Measurements from ENCODE around the gene CHPT1. TPM values are rescaled to one million over a fixed set of nuclear protein-coding genes. Genes with fewer than 3 reads are reported as not detected.

Gene CHPT1
- polyA plus RNA-seq, 1 of the 3 experiments (the other 2 are of a cell fraction) = 12.0 TPM

GRCh38 chr12:101763246-101763931 lies 65.9 kb downstream of the CHPT1 start (continued):
- TF ChIP-seq MXI1 (IDR thresholded peaks at IDR 0.05; ENCODE audit: low read depth, low read length) (no peak), RCOR1 (IDR thresholded peaks at IDR 0.05; ENCODE audit: low read length) (no peak), POLR2AphosphoS5 (IDR thresholded peaks at IDR 0.05; ENCODE audit: low read depth, low read length) (no peak), SMC3 (IDR thresholded peaks at IDR 0.05; ENCODE audit: low read depth, low read length) (no peak)

DNA sequence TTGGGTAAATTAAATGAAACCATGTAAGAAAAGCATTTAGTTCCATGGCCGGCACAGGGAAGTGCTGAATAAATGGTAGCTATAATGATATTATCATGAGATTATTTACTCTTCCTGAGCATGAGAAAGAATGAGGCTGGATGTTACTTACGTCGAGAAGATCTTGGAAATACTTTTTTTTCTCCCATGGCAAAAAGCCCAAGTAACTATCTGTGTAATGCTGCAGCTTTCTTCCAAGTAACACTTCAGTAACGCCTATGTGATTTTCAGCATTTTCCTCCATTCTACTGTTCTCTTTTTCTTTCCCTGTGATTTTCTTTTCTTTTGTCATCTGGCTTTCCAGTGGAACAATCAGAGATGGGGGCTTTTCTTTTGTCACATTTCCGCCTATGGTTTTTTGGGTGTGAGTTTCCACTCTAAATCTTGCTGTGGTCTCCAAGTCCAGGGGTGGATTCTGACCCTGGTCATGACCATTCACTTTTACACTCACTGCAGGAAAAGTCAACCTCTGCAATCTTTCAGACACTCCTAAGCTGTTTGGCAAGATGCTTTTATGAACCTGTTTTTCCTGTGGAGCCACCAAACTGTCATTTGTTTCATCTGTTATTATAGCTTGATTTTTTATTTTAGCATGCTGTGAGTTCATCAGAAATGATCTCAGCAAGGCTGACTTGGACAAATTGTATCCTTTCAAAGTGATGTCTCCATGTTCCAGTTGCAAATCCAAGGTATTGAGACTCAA lies 66.8 kb downstream of the CHPT1 start:
- Histone ChIP-seq H3K9ac (no peak overlapping the region), H3K27ac (ENCODE audit: low read depth in 2 of 2, low read length in 1 of 2) (no peak overlapping the region), H3K9me2 (no peaks in the 10 kb centered on the region), H3K4me2 (no peak overlapping the region), H3K9me3 (no peaks in the 10 kb centered on the region), H2AFZ (ENCODE audit: low read depth) (no peak overlapping the region), H3K4me3 (ENCODE audit: low read depth in 2 of 2, low read length in 1 of 2) (no peak overlapping the region), H4K20me1 (ENCODE audit: insufficient read depth) (no peaks in the 10 kb centered on the region), H3K36me3 (replicated peaks in 1 of 2; ENCODE audit: control insufficient read depth in 1 of 2, insufficient read depth in 2 of 2, low read length in 1 of 2) (peaks cover 9 to 16% of the 10 kb centered on the region in 2 experiments), H3K79me2 (ENCODE audit: insufficient read depth) (no peaks in the 10 kb centered on the region), H3K4me1 (ENCODE audit: control insufficient read depth in 1 of 2, insufficient read depth in 2 of 2, low read depth in 1 of 2, low read length in 1 of 2) (no peaks in the 10 kb centered on the region), H3K27me3 (ENCODE audit: insufficient read depth) (no peaks in the 10 kb centered on the region), H3F3A (replicated peaks; ENCODE audit: insufficient read depth) (peaks cover 6% of the 10 kb centered on the region)
- no peak for DNase-seq
- WGBS (ENCODE audit: low lambda C conversion rate) = 95% methylated on average over 5 of the region's 5 CpGs
- CTCF ChIA-PET = interaction anchor here (1.0 to 3.6 kb wide), 2 partner anchors 9 to 76 kb away, joined by 7 to 10 read pairs; no protein-coding TSS in a partner anchor
- TF ChIP-seq, protein P1, sequence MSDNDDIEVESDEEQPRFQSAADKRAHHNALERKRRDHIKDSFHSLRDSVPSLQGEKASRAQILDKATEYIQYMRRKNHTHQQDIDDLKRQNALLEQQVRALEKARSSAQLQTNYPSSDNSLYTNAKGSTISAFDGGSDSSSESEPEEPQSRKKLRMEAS (IDR thresholded peaks at IDR 0.05; ENCODE audit: low read depth) = no peak
- no peak for TF ChIP-seq CHD2 (IDR thresholded peaks at IDR 0.05; ENCODE audit: low read length, partially characterized antibody)
- TF ChIP-seq GATA2 (CRISPR knock-in tag; IDR thresholded peaks at IDR 0.05) = no peak
- no peak for TF ChIP-seq NFIC (IDR thresholded peaks at IDR 0.05; ENCODE audit: borderline replicate concordance)
- no peak for TF ChIP-seq YY1 (IDR thresholded peaks at IDR 0.05; ENCODE audit: low read depth)
- POLR2A ChIA-PET = no interaction called here

- Histone ChIP-seq H4K20me1 (ENCODE audit: insufficient read depth) (no peaks in the 10 kb centered on the region), H3K79me2 (ENCODE audit: insufficient read depth) (no peaks in the 10 kb centered on the region), H3K4me2 (no peak overlapping the region), H3K4me1 (ENCODE audit: control insufficient read depth in 1 of 2, insufficient read depth in 2 of 2, low read depth in 1 of 2, low read length in 1 of 2) (no peaks in the 10 kb centered on the region), H3K9me3 (no peaks in the 10 kb centered on the region), H3F3A (replicated peaks; ENCODE audit: insufficient read depth) (no peaks in the 10 kb centered on the region), H2AFZ (ENCODE audit: low read depth) (no peak overlapping the region), H3K9ac (no peak overlapping the region), H3K9me2 (no peaks in the 10 kb centered on the region), H3K27ac (ENCODE audit: low read depth in 2 of 2, low read length in 1 of 2) (no peak overlapping the region), H3K4me3 (ENCODE audit: low read depth in 2 of 2, low read length in 1 of 2) (no peak overlapping the region), H3K36me3 (replicated peaks in 1 of 2; ENCODE audit: control insufficient read depth in 1 of 2, insufficient read depth in 2 of 2, low read length in 1 of 2) (peaks cover 6 to 19% of the 10 kb centered on the region in 2 experiments), H3K27me3 (ENCODE audit: insufficient read depth) (no peaks in the 10 kb centered on the region)
- DNase-seq = no peak
- POLR2A ChIA-PET = no interaction called here
- CTCF ChIA-PET = interaction anchor here (0.7 to 1.5 kb wide), 2 partner anchors 63 to 73 kb away, joined by 4 to 6 read pairs; partner anchors contain the start of gene GNPTAB
- WGBS (ENCODE audit: low lambda C conversion rate) = 86% methylated on average over 1 of the region's 1 CpG
- TF ChIP-seq SMC3 (IDR thresholded peaks at IDR 0.05; ENCODE audit: low read depth, low read length) (no peak), CHD2 (IDR thresholded peaks at IDR 0.05; ENCODE audit: low read length, partially characterized antibody) (no peak), PBX3 (IDR thresholded peaks at IDR 0.05) (no peak), ELF1 (IDR thresholded peaks at IDR 0.05) (no peak), USF2 (IDR thresholded peaks at IDR 0.05; ENCODE audit: borderline replicate concordance, low read depth, low read length) (no peak), RAD21 (IDR thresholded peaks at IDR 0.05; ENCODE audit: low read length) (no peak), RCOR1 (IDR thresholded peaks at IDR 0.05; ENCODE audit: low read length) (no peak), RXRA (IDR thresholded peaks at IDR 0.05; ENCODE audit: borderline replicate concordance, low read depth) (no peak), NRF1 (IDR thresholded peaks at IDR 0.05; ENCODE audit: low read depth, low read length) (no peak), TEAD4 (IDR thresholded peaks at IDR 0.05; ENCODE audit: borderline replicate concordance, insufficient read depth) (no peak), GATA2 (CRISPR knock-in tag; IDR thresholded peaks at IDR 0.05) (no peak), MXI1 (IDR thresholded peaks at IDR 0.05; ENCODE audit: low read depth, low read length) (no peak)
- TF ChIP-seq, protein P2, sequence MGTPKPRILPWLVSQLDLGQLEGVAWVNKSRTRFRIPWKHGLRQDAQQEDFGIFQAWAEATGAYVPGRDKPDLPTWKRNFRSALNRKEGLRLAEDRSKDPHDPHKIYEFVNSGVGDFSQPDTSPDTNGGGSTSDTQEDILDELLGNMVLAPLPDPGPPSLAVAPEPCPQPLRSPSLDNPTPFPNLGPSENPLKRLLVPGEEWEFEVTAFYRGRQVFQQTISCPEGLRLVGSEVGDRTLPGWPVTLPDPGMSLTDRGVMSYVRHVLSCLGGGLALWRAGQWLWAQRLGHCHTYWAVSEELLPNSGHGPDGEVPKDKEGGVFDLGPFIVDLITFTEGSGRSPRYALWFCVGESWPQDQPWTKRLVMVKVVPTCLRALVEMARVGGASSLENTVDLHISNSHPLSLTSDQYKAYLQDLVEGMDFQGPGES (IDR thresholded peaks at IDR 0.05; ENCODE audit: low read depth, low read length) = no peak
- TF ChIP-seq, protein P1 (IDR thresholded peaks at IDR 0.05; ENCODE audit: low read depth) = no peak
- TF ChIP-seq, protein P3, sequence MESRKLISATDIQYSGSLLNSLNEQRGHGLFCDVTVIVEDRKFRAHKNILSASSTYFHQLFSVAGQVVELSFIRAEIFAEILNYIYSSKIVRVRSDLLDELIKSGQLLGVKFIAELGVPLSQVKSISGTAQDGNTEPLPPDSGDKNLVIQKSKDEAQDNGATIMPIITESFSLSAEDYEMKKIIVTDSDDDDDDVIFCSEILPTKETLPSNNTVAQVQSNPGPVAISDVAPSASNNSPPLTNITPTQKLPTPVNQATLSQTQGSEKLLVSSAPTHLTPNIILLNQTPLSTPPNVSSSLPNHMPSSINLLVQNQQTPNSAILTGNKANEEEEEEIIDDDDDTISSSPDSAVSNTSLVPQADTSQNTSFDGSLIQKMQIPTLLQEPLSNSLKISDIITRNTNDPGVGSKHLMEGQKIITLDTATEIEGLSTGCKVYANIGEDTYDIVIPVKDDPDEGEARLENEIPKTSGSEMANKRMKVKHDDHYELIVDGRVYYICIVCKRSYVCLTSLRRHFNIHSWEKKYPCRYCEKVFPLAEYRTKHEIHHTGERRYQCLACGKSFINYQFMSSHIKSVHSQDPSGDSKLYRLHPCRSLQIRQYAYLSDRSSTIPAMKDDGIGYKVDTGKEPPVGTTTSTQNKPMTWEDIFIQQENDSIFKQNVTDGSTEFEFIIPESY (IDR thresholded peaks at IDR 0.05; ENCODE audit: borderline replicate concordance, low read depth) = no peak
Observed at GRCh38 chr12:101767537-101767936, 70.1 kb downstream of the CHPT1 start.

Data from SK-N-SH (cell line).